Activated naive CD8-positive, alpha-beta T cell (primary cell): ENCODE measurements around the gene UBE2H.
A peak's percentile ranks its signal among the peaks of the same experiment; 100 is the strongest.
"Not testable (repeated sequence)": the region's sequence is repeated elsewhere in the genome, so short reads cannot be mapped to it uniquely, and the experiment has no call there.

ENCODE experiments used
- H3K27ac Mint-ChIP-seq: one replicate; pipeline ENCODE4 v1.8.0; 2021; ENCODE audit warnings: mixed read lengths
- H3K27me3 Mint-ChIP-seq: one replicate; pipeline ENCODE4 v1.8.0; 2021; ENCODE audit warnings: mixed read lengths
- H3K36me3 Mint-ChIP-seq: one replicate; pipeline ENCODE4 v1.8.0; 2021; ENCODE audit warnings: mixed read lengths
- H3K4me1 Mint-ChIP-seq: one replicate; pipeline ENCODE4 v1.8.0; 2021; ENCODE audit warnings: low read depth, mixed read lengths
- H3K4me3 Mint-ChIP-seq: one replicate; pipeline ENCODE4 v1.8.0; 2021; ENCODE audit warnings: mild to moderate bottlenecking, mixed read lengths
- H3K9me3 Mint-ChIP-seq: one replicate; pipeline ENCODE4 v1.8.0; 2021; ENCODE audit warnings: low read depth, mixed read lengths

UBE2H gene

DNA sequence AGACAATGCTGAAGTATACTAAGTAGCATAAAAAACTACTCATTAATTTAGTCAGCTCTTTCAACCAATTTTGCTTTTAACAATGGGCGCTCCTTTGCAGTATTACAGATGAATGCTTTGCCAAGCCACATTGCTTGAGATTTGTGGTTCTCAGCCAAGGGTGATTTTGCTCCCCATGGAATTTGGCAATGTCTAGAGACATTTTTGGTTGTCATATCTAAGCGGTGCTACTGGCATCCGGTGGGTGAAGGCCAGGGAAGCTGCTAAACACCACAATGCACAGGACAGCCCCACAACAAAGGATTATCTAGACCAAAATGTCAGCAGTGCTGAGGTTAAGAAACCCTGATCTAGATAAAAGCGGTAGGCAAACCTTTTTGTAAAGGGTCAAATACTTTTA is 112.0 kb downstream of the UBE2H start:
- no peaks in the 10 kb centered on the region for H3K9me3 Mint-ChIP-seq
- no peak overlapping the region for H3K4me3 Mint-ChIP-seq
- peaks cover 42% of the 10 kb centered on the region for H3K4me1 Mint-ChIP-seq
- H3K27ac Mint-ChIP-seq = peak overlapping the region; percentile 76
- no peaks in the 10 kb centered on the region for H3K36me3 Mint-ChIP-seq
- H3K27me3 Mint-ChIP-seq = no peaks in the 10 kb centered on the region

DNA sequence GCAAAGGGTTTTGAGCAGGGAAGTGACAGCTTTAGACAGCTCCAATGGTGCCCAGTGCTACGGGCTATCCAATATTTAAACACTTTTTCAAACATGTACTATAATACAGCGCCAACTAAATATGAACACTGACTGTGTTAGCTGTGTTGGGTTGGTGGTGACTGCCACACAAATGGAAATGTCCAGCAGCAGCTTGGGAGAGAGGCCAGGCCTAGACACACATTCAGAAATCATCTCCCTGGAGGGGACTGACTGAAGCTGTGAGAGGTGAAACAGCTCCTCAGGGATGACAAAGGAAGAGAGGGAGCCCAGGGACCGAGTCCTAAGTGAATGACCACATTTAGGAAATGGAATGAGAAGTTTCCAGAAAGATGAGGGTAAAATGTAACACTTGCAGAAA is 115.8 kb downstream of the UBE2H start:
- Mint-ChIP-seq H3K36me3 (no peaks in the 10 kb centered on the region), H3K27ac (peak overlapping the region; percentile 10), H3K27me3 (no peaks in the 10 kb centered on the region), H3K4me3 (no peak overlapping the region), H3K4me1 (peaks cover 17% of the 10 kb centered on the region), H3K9me3 (no peaks in the 10 kb centered on the region)

DNA sequence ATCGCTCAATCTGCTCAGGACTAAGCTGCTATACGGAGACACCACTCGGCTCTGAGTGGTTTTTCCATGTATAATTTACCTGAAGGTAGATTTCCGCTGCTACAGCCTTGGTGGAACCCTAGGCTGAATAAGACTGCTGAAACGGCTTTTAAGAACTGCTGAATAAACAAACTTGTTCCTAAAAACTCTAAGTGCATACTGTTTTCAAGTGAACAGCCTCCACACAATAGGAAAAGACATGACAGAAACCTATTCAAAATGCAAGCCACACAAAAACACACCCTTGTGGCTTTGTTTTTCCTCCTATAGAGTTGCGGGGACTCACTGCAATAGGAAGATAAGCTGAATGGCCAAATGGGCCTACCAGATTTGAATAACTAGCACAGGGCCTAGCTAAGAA is 117.2 kb downstream of the UBE2H start:
- Mint-ChIP-seq H3K36me3 (no peaks in the 10 kb centered on the region), H3K9me3 (no peaks in the 10 kb centered on the region), H3K4me1 (peaks cover 4% of the 10 kb centered on the region), H3K4me3 (no peak overlapping the region), H3K27ac (no peak overlapping the region), H3K27me3 (no peaks in the 10 kb centered on the region)

DNA sequence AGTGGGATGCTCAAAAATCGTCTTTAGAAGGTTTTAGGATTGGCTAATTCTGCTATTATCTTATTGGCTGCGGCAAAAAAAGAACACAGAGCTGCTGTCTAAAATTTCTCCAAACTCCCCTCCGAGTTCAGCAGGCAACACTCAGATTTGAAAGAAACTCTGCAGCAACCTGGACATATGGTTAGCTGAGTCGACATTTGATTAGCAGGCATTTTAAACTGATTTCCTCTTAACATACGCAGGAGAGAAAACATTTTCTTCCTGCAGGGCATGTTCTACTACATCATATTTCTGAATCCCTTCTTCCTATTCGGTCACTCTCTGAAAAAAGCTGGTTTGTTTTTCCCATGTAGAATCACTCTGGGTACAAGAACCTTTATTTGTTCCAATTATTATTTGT is 119.4 kb downstream of the UBE2H start:
- not testable (repeated sequence) for H3K36me3 Mint-ChIP-seq

DNA sequence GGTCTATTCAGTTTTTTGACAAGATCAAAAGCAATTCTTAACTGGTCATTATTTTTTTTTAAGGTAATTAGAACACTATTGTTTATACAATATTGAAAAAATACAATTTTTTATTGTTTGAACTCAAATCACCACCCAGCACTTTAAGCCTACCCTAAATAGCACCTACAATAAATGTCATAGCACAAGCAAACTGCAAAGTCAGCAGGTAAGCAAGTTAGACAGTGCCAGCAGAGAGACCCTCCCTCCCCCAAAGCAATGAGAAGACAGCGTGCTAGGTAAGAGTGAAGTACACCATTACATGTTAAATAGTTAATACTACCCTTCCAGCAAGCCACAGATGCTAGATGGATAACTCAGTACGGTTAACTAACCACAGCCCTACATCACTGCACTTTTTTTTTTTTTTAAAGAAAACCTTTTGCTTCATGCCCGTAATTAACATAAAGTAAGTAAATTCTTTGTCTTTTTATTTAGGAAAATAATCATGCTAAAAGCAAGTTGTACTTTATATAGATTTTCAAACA is 120.0 kb downstream of the UBE2H start:
- Mint-ChIP-seq H3K4me3 (no peak overlapping the region), H3K36me3 (no peaks in the 10 kb centered on the region), H3K27me3 (no peaks in the 10 kb centered on the region), H3K27ac (no peak overlapping the region), H3K9me3 (no peaks in the 10 kb centered on the region), H3K4me1 (peaks cover 9% of the 10 kb centered on the region)

More for the DNA sequence above, 119.4 kb downstream of the UBE2H start:
- H3K4me1 Mint-ChIP-seq, H3K27ac Mint-ChIP-seq, H3K27me3 Mint-ChIP-seq, H3K4me3 Mint-ChIP-seq, H3K9me3 Mint-ChIP-seq: not testable (repeated sequence)

DNA sequence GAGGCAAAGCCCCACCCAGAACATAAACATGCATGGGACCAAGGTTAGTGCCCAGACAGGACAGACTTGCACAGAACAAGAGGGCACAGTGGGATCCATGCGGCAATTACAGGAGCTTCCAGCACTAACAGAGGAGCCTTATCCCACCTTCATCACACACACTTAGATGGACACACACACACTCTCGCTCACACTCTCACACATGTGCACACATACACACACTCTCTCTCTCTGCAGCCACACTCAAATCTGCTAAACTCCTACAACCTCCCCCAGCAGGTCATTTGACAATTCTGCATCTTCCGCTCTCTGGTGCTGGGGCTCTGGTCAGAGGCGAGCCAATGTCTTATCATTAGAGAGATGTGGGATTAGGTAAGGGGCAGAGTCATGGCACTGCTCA is 120.5 kb downstream of the UBE2H start:
- H3K27ac Mint-ChIP-seq = no peak overlapping the region
- H3K4me3 Mint-ChIP-seq = no peak overlapping the region
- H3K4me1 Mint-ChIP-seq = peaks cover 9% of the 10 kb centered on the region
- no peaks in the 10 kb centered on the region for H3K9me3 Mint-ChIP-seq
- no peaks in the 10 kb centered on the region for H3K27me3 Mint-ChIP-seq
- no peaks in the 10 kb centered on the region for H3K36me3 Mint-ChIP-seq

DNA sequence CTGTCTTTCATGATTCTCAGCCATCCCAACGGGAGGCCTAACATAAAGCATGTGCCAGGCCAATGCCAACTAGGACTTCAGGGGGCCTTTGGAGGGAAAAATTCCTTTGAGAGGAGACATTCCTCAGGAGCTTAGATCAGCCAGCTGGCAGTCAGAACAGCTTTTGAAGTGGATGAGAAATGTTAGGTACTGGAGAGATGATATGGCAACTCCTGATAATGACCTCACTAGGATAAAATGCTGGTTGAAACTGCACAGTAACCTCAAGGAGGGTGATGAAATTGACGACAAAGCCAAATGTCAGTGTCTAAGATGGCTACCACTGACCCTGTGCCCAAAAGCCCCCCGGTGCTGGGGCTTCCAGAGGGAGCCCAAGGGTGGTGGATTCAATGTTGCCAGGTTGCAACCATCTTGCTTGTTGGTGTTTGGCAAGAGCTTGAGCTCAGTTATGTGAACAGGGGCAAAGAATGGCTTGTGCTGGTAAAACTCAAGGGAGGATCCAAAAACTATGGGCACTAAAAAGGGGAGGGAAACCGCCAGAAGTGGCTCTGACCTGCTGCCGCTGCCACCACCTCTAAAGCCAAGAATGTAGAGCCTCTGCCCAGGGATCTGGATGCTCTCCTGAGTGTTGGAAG is 121.2 kb downstream of the UBE2H start:
- Mint-ChIP-seq H3K4me3 (no peak overlapping the region), H3K4me1 (peaks cover 9% of the 10 kb centered on the region), H3K27ac (no peak overlapping the region), H3K27me3 (no peaks in the 10 kb centered on the region), H3K36me3 (no peaks in the 10 kb centered on the region), H3K9me3 (no peaks in the 10 kb centered on the region)

DNA sequence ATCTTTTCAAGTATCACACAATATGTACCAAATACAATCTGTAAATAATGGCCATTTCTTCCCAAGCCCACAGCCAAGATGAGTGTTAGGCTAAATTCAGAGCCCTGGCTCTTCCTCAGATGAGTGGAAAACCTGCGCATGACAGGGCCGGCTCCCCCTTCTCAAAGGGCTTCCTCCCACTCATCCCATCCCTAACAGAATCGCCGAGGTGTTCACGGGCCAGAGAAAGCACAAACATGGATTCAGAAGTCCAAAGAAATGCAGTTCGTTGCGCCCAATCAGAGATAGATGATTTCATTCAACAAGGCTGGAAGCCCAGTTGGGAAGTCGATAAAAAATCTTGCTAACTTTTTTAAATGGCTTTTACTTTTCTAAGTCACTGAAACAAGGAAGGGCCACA is 121.8 kb downstream of the UBE2H start:
- no peaks in the 10 kb centered on the region for H3K9me3 Mint-ChIP-seq
- peaks cover 10% of the 10 kb centered on the region for H3K4me1 Mint-ChIP-seq
- H3K27ac Mint-ChIP-seq = no peak overlapping the region
- no peaks in the 10 kb centered on the region for H3K27me3 Mint-ChIP-seq
- H3K4me3 Mint-ChIP-seq = no peak overlapping the region
- H3K36me3 Mint-ChIP-seq = no peaks in the 10 kb centered on the region

DNA sequence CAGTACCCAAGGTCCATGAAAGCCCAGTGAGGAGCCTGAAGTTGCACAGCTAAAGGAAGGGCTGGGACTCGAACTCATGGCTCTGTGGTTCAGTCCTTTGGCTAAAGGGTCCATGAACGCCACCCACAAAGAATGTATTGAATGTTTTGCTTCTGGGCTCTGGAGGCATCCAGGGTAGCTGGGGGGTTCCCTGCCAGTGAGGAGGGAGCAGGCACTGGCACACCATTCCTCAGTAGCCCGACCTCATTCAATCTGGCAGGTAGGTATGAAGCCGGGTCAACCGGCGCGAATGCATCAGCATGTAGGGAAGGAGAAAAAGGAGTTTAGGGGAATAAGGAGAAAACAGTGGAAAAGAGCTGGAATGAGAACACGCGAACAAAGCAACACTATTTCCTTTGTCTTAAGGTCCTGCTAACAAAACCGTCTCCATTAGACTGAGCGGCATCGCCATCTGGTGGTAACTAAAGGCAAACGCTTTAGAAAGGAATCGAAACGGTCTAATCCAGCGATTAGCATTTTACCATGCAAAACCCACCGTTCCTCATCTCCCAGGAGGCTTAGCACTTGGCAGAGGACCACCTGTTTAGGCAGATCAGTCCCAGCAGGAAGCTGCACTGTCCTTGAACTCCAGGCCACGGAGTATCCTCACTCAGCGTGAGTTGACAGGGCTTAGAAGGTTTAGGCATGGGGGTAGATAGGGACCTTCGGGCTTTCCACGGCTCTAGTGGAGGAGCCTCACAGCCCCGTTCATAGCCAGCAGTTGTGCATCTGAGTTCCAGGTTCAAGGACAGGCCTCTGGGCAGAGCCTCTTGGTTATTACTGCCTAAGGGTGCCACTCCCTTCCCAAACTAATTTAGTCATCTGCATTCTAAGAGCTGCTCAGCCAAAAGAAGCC is 122.8 kb downstream of the UBE2H start:
- Mint-ChIP-seq H3K9me3 (no peaks in the 10 kb centered on the region), H3K27ac (peak overlapping the region; percentile 37), H3K27me3 (no peaks in the 10 kb centered on the region), H3K36me3 (no peaks in the 10 kb centered on the region), H3K4me3 (peak overlapping the region; percentile 35), H3K4me1 (peaks cover 11% of the 10 kb centered on the region)

DNA sequence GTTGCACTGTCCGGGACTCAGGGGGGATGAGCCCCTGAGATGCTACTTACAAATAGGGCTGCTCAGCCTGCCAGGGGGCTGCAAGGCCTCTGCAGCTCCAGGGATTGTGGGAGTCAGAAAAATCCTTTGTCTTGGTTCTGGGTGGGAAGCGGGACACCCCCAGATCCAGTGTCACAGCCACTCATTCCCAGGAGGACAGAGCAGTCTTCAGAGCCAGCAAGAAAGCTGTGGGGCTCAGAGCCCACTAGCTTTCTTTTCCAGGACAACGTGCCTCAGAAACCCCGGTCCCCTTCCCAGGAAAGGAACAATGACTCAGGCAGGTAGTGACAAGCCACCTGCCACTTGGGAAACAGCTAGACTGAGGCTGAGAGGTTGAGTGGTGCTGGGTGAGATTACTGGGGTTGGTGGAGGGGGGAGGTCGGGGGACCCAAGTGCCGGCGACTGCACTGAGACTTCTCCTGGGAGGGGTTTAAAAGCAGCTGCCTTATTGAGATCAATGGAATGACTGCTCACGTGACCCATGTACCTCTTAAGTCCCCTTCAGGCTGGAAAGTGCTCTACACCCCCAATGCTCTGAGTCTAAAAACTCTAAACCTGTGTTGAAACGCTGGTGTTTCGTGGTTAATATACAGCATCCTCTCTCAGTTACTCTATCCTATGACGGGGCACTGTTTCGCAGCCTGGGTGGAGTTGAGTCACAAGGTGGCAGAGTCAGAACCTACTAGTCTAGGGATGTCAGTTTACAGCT is 123.6 kb downstream of the UBE2H start:
- Mint-ChIP-seq H3K36me3 (no peaks in the 10 kb centered on the region), H3K4me1 (peaks cover 14% of the 10 kb centered on the region), H3K4me3 (no peak overlapping the region), H3K27ac (no peak overlapping the region), H3K27me3 (no peaks in the 10 kb centered on the region), H3K9me3 (no peaks in the 10 kb centered on the region)

DNA sequence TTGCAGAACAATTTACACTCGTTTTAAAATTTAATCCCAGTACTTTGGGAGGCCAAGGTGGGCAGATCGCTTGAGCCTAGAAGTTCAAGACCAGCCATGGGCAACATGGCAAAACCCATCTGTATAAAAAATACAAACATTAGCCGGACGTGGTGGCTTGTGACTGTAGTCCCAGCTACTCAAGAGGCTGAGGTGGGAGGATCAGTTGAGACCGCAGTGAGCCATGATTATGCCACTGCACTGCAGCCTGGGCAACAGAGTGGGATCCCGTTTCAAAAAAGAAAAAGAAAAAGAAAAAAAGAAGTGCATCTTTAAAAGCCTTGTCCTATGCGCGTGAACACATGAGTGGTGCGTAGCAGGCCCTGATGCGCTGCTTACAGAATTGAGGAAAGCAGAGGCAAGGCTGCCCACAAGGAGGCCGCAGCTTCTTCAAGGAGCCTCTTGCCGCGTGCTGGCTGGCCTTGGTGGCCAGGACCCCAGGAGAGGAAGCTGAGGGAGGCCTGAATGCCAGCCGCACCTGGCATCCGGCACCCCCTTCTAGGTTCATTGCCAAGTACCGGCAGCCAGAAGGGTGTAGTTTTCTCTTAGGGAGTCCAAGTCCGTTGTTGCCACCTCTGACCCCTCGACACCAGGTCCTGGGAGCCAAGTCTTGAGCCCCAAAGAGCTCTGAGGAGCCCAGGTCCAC is 124.5 kb downstream of the UBE2H start:
- Mint-ChIP-seq H3K9me3 (no peaks in the 10 kb centered on the region), H3K27ac (no peak overlapping the region), H3K4me3 (no peak overlapping the region), H3K36me3 (no peaks in the 10 kb centered on the region), H3K27me3 (no peaks in the 10 kb centered on the region), H3K4me1 (peaks cover 14% of the 10 kb centered on the region)

DNA sequence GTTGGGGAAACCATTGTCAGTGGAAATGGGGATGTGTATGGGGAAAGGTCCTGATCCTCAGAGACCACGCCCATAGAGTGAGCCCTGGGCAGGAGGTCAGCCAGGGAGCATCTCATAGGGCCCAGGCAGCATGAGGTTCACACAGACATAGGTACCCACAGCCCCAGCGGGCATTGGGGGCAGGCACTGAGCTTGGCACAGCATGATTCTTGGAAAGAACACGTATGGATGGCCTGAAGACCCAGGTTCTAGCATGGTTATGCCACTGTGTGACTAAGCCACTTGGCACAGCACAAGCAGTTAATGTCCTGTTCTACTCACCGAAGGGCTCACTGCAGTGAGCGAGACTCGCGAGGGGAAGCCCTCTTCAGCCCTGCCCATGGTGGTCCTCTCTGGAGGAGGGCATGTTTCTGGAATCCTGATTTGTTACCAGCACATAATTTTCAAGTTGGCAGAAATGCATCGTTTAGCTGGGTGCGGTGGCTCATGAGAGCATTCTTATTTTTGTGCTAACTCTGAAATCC is 125.2 kb downstream of the UBE2H start:
- H3K4me1 Mint-ChIP-seq = peaks cover 14% of the 10 kb centered on the region
- no peaks in the 10 kb centered on the region for H3K36me3 Mint-ChIP-seq
- H3K4me3 Mint-ChIP-seq = peak overlapping the region; percentile 23
- no peaks in the 10 kb centered on the region for H3K27me3 Mint-ChIP-seq
- H3K9me3 Mint-ChIP-seq = no peaks in the 10 kb centered on the region
- no peak overlapping the region for H3K27ac Mint-ChIP-seq

DNA sequence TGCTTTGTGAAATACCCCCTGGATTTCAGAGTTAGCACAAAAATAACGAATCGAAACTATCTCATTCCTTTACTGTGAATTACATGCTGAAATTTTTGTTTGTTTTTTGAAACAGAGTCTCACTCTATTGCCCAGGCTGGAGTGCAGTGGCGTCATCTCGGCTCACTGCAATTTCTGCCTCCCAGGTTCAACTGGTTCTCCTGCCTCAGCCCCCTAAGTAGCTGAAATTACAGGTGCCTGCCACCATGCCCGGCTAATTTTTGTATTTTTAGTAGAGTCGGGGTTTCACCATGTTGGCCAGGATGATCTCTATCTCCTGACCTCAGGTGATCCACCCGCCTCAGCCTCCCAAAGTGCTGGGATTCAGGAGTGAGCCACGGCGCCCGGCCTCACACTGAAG is 125.9 kb downstream of the UBE2H start:
- H3K36me3 Mint-ChIP-seq, H3K27me3 Mint-ChIP-seq, H3K9me3 Mint-ChIP-seq, H3K27ac Mint-ChIP-seq: not testable (repeated sequence)
- Mint-ChIP-seq H3K4me1 (peaks cover 14% of the 10 kb centered on the region), H3K4me3 (peak overlapping the region; percentile 40)

DNA sequence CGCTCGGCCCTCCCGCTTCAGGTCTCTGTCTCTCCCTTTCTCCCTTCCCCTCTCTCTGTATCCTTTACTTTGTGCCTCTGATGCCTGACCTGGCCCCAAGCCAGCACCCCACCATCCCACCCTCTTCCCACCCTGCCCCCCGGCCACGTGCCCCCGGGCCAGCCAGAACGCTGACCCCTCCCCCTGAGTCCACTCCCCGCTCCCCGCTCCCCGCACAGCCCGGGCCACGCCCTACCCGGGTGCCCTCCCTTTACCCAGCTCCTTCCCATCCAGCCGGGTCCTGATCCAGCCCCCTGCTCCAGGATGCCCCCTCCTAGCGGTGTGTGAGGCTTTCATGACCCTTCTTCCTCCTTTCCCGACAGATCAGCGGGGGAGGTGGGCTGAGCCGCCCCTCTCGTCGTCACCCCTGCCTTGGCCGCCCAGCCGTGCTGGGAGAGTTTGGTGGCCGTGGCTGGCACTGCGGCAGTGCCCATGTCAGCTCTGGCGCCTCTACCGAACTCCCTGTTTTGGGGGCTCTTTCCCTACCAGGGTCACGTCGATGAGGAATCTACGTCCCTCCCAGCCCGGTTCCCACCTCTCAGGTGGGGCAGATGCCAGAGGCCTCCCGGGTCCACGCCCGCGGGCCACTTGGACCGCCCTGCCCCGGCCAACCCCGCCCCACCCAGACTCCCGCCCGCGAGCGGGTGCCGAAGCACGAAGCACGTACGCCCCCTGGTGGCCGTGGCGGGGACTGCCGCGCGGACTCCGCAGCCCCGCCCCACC is 127.4 kb downstream of the UBE2H start:
- no peak overlapping the region for H3K27ac Mint-ChIP-seq
- H3K4me1 Mint-ChIP-seq = peaks cover 14% of the 10 kb centered on the region
- no peaks in the 10 kb centered on the region for H3K9me3 Mint-ChIP-seq

More for the DNA sequence above, 127.4 kb downstream of the UBE2H start:
- Mint-ChIP-seq H3K4me3 (peak overlapping the region; percentile 86), H3K36me3 (no peaks in the 10 kb centered on the region), H3K27me3 (peaks cover 1% of the 10 kb centered on the region)
